NCI-H128 (cell line): ENCODE data around the gene VEGFD.

Experiments
- DNase-seq: peaks from one replicate; lab custom pipeline; 2025; ENCODE audit not compliant: unreplicated experiment; lab: John Stamatoyannopoulos, UW

The VEGFD gene

GRCh38 chrX:15384304-15384703, at the start of gene VEGFD:
VEGFD (minus strand) TSS chrX:15384413; CDS start chrX:15383946, 467 bp downstream.
- no peak for DNase-seq

GRCh38 chrX:15430584-15430983, 46.4 kb upstream of the VEGFD start:
- DNase-seq: no peak

GRCh38 chrX:15430076-15430475, 45.9 kb upstream of the VEGFD start:
- no peak for DNase-seq

GRCh38 chrX:15425024-15425423, 40.8 kb upstream of the VEGFD start:
- no peak for DNase-seq

- no peak for DNase-seq
Measured at GRCh38 chrX:15418707-15419181, 34.5 kb upstream of the VEGFD start.

GRCh38 chrX:15418041-15418706, 34.0 kb upstream of the VEGFD start:
- DNase-seq: no peak

- DNase-seq: no peak
Measured at GRCh38 chrX:15416133-15416993, 32.1 kb upstream of the VEGFD start.

- no peak for DNase-seq
Measured at GRCh38 chrX:15413101-15413500, 28.9 kb upstream of the VEGFD start.

- no peak for DNase-seq
Measured at GRCh38 chrX:15410947-15411346, 26.7 kb upstream of the VEGFD start.

- DNase-seq: no peak
Measured at GRCh38 chrX:15410430-15410829, 26.2 kb upstream of the VEGFD start.

GRCh38 chrX:15405846-15406245, 21.6 kb upstream of the VEGFD start:
- no peak for DNase-seq

- DNase-seq: no peak
Measured at GRCh38 chrX:15404401-15405096, 20.3 kb upstream of the VEGFD start.

GRCh38 chrX:15401378-15401777, 17.2 kb upstream of the VEGFD start:
- no peak for DNase-seq

- no peak for DNase-seq
Measured at GRCh38 chrX:15399962-15400391, 15.8 kb upstream of the VEGFD start.

GRCh38 chrX:15398874-15399273, 14.7 kb upstream of the VEGFD start:
- no peak for DNase-seq

- no peak for DNase-seq
Measured at GRCh38 chrX:15395789-15396188, 11.6 kb upstream of the VEGFD start.

GRCh38 chrX:15391850-15392249, 7.6 kb upstream of the VEGFD start:
- DNase-seq: no peak

- DNase-seq: no peak
Measured at GRCh38 chrX:15382813-15383212, 1.4 kb downstream of the VEGFD start.

GRCh38 chrX:15376956-15377355, 7.3 kb downstream of the VEGFD start:
- DNase-seq: no peak

GRCh38 chrX:15373976-15374375, 10.2 kb downstream of the VEGFD start:
- DNase-seq: no peak

- DNase-seq: no peak
Measured at GRCh38 chrX:15366506-15367352, 17.5 kb downstream of the VEGFD start.
